LNCaP clone FGC (cell line): ENCODE data around the gene MAML2.

ENCODE experiments used
- DNase-seq: peaks from one replicate; pipeline ENCODE4 v3.0.0-alpha.2; 2011; ENCODE audit warnings: low read depth
- H3K4me3 ChIP-seq: 2 replicates; pipeline ENCODE4 v1.5.1; 2011; ENCODE audit warnings: mild to moderate bottlenecking, low read depth, low read length, control low read depth
- TF ChIP-seq, protein P1 (sequence below): IDR thresholded peaks from 2 replicates; pipeline ENCODE4 v1.5.1; 2012; ENCODE audit warnings: mild to moderate bottlenecking; ENCODE audit not compliant: control insufficient read depth, insufficient read depth; ENCODE audit errors: extremely low read depth

Gene MAML2

DNA sequence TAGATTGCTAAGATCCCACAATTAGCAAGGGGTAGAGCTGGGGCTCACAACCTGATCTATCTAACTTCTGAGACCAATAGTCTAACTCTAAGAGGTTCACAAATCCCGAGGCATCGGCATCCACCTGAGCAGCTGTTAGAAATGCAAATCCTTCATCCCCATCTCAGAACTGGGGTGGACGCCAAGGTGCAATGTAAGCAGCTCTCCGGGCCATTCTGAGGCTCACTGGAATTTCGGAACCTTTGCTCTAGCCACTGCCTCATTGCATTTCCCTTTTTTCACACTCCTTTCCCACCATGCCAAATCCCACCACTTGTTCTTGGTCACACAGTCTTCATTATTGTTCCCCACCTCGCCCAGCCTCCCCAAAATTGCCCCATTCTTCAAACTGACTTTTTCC lies 29.8 kb downstream of the MAML2 start:
- no peak for DNase-seq
- H3K4me3 ChIP-seq = no peak overlapping the region
- TF ChIP-seq, protein P1, sequence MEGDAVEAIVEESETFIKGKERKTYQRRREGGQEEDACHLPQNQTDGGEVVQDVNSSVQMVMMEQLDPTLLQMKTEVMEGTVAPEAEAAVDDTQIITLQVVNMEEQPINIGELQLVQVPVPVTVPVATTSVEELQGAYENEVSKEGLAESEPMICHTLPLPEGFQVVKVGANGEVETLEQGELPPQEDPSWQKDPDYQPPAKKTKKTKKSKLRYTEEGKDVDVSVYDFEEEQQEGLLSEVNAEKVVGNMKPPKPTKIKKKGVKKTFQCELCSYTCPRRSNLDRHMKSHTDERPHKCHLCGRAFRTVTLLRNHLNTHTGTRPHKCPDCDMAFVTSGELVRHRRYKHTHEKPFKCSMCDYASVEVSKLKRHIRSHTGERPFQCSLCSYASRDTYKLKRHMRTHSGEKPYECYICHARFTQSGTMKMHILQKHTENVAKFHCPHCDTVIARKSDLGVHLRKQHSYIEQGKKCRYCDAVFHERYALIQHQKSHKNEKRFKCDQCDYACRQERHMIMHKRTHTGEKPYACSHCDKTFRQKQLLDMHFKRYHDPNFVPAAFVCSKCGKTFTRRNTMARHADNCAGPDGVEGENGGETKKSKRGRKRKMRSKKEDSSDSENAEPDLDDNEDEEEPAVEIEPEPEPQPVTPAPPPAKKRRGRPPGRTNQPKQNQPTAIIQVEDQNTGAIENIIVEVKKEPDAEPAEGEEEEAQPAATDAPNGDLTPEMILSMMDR = no peak

DNA sequence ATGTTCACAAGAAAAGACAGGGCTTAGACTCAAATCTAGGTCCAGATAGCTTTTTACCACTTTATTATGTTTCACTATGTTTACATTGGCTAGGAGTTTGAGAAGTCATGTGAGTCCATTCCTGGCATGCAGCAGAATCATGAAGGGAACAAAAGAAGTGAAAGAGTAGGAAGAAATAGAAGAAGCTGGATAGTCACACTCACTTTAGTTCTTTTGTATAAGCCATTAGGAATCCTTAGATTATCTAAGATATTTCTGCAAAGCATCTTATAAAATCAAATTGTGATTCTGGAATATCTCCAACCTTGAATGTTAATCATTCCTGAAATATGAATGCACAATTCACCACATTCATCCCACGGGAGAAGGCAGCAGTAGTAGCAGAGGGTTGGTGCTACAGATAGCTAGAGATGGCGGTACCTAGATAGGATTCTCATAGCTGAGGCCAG lies 31.9 kb downstream of the MAML2 start:
- DNase-seq = no peak
- TF ChIP-seq, protein P1 = no peak
- H3K4me3 ChIP-seq = no peak overlapping the region

DNA sequence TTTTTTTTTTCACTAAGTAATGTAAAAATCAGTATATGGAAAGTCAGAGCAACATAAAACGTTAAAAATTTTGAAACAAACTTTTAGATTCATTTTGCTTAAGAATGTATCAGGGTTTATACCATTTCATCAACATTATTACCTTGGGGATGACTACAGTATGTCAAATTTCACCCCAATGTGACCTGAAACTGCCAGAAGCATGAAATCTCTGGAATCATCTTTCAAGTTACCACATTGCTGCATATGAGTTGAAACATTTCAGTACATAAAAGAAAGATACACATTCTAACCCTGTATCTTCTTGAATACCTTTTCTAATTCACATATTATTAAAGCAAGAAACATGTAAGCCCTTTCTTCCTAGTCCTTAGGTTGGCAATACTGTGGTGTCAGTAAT lies 32.8 kb downstream of the MAML2 start:
- DNase-seq = no peak
- no peak overlapping the region for H3K4me3 ChIP-seq
- TF ChIP-seq, protein P1 = no peak

DNA sequence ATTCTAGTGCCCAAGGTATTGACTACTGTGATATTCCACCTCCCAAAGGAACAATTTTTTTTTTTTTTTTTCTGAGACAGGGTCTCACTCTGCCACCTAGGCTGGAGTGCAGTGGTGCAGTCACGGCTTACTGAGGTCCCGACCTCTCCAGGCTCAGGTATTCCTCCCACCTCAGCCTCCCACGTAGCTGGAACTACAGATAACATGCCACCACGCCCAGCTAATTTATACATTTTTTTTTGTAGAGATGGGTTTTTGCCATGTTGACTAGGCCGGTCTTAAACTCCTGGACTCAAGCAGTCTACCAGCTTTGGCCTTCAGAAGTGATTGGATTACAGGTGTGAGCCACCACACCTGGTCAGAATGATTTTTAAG lies 33.4 kb downstream of the MAML2 start:
- DNase-seq = no peak
- H3K4me3 ChIP-seq = no peak overlapping the region
- TF ChIP-seq, protein P1 = no peak

DNA sequence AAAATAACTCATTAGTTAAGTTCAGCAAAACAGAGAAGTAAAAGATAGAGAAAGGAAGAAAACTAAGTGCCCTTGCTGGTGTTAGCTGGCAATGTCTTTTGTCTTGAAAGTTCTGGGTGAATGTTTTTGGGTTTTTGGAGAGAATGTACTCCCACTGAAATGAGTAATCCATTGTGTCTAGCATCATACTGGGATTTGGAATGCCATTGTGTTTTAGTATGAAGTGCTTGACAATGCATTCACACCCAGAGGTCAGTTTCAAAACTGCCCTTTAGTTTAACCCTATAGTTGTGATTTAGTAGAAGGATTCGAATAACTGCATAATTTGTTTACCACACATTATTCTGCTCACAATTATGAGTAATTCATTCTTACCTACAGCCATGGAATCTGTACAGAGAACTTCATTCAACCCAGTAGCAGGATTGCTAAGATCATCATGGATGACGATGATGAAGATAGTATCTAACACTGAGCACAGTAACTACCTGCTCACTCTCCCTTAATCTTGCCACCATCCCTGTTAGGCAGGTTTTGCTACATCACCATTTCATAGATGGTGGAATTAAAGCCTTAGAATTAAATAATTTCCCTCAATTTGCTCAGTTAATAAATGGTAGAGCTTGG lies 33.9 kb downstream of the MAML2 start:
- no peak overlapping the region for H3K4me3 ChIP-seq
- DNase-seq = no peak
- TF ChIP-seq, protein P1 = no peak

DNA sequence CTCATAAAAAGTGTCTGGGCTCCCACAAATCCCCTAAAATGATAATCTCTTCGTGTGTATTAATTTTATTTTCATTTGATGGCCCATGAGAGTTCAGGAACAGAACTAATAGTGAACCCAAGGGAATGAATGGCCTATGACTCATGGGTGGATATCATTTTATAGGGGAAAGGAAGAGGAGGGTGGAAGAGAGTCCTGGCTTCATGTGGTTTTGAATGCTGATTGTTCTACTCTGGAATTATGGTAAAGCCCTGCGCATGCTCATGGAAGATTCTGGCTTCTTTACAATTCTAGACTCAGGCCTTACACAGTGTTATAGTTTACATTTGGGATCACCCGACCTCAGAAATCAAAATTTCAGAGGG lies 35.2 kb downstream of the MAML2 start:
- DNase-seq = no peak
- TF ChIP-seq, protein P1 = no peak
- no peak overlapping the region for H3K4me3 ChIP-seq
